Lung microvascular endothelial cell (primary cell): ENCODE measurements around the gene CTDP1. TPM values are rescaled to one million over a fixed set of nuclear protein-coding genes. Genes with fewer than 3 reads are reported as not detected.
"Not testable (repeated sequence)": the region's sequence is repeated elsewhere in the genome, so short reads cannot be mapped to it uniquely, and the experiment has no call there.

Experiments
- DNase-seq, 2 donors: peaks; one replicate each; pipeline versions ENCODE4 v3.0.0 to v3.0.0-alpha.2; 2010; ENCODE audit warnings: low read depth in 2 of 2
- total RNA-seq: library from RNA; depleted of rRNA; stranded (reverse); fragments of >200 nt; gene quantifications from 2 replicates; pipeline ENCODE4 v1.2.1, GENCODE V29; 2014

Gene CTDP1
- total RNA-seq, 1 donor from 2014 or later: 25.0 TPM

DNA sequence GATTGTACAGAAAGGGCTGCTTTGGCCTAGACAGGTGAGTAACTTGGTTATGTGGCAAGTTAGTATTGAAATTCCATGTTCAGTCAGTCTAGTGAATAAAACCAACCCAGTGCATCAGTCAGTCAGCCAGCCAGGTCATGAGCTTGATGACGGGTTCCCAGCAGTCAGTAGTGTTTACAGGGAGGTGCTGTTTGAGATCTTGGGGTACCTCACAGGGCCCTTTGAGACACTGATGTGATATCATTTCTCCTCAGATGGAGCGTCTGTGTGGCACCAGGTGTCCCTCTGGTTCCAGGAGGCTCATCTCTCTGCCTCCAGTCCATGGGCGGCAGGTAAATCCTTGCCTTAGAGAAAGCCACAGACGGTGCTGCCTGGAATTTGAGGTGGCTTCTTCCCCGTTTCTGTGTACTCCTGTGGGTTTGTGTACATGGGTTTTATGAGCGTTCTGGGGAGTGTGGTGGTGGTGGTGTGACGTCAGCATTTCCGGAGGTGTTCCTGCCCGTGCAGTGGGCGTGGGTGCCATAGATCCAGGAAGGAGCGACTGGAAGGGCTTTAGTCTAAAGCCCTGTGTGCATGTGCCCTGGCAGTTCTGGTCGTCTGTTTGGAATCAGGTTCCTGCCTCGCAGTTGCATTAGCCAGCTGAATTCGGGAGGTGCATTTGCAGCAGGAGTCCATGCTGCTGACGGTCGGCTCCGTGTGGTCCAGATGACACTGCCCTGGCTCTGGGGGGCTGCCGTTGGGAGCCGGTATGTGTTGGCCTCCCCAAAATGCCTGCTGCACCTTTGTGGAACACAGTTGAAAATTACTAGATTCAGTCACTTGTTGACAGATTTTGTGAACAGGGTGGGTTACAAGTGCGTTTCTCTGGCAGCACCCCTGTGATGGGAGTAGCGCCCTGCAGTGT lies 2.1 kb downstream of the CTDP1 start:
- peak; percentile 23 to 39 for DNase-seq

DNA sequence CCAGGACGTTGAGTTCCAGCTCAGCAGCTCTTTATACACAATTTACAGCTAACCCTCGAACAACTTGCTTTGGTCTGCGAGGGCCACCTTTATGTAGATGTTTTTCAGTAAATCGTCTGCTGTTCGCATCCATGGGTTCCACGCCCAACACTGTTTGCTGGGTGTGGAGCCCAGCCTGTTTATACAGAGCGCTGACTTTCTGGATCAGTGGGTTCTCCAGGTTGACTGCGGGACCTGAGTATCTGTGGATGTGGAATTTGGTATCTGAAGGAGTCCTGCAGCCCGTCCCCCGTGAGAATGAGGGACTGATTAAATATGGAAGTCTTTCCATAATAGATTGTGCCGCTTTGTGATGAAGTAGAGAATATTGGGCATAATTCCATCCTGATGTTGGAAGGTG lies 2.9 kb downstream of the CTDP1 start:
- no peak for DNase-seq

DNA sequence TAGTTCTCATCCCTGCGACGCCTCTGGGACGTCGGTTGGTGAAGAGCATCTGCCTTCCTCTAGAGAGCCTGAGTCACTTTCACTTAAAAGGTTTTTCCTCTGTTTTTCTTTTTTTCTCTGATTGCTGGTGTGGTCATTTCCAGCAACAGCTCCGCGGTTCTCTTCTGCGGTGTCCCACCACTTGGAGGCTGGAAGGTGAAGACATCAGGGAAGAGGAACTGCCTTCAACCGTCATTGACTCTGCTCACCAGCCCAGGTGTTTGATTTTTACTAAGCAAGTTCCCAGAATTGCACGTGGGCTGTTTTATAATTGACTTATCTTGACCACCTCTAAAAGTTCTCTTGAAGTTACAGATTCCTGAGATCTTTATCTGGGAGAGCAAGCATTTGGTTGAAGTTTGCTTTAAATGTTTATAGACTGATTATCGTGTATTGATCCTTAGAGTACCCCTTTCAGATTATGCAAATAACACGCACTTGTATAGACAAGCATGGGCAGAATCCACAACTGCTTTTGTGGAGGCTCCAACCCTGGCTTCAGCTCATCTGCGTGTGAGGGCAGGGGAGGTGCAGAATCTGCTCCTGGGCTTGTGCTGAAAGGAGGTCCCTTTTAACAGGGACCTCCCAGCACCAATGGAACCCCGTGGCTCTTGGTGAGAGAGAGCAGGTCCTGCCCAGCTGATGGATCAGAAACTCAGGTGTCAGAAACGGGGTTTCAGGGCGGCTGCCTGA lies 3.5 kb downstream of the CTDP1 start:
- DNase-seq: no peak

DNA sequence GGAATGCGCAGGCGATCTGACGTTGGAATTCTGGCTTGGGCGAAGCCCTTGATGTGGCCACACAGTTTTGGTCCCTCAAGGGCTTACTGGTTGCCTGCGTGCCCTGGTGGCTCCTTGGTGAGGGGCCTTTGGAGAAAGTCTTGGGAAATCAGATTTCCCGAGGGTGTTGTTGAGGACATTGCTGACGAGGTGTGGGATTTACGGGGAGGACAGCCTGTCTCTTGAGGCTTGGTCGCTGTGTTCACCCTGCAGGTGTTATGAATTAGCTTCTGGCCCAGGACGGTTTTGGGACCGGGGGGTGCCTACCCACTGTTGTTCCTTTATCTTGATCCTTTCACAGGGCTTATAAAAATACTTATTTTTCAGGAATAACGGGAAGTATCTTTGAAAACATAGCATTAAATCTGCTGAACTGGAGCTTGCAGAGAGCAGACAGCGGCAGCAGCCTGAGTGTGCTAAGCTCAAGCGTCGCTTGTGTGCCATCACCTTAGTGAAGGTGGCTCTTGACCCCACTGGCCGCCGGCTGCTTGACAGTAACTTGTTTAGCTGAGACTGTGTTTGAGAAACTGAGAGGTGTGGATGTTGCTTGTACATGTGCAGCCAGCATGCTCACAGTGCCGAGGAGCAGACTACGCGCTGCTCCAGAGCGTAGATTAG lies 4.2 kb downstream of the CTDP1 start:
- no peak for DNase-seq

DNA sequence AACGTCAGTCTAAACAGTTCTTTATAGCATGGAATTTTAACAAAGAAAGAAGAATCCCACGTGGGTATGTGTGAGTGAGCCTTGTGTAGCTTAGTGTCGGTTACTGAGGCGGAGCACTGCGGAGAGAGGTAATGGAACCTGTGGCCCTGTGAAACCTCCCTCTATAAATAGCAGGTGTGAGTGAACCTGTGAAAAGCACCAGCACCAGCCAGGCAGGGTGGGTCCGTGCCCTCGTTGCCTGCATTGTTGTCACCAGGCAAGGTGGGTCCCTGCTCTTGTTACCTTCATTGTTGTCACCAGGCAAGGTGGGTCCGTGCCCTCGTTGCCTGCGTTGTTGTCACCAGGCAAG lies 4.7 kb downstream of the CTDP1 start:
- DNase-seq: no peak

DNA sequence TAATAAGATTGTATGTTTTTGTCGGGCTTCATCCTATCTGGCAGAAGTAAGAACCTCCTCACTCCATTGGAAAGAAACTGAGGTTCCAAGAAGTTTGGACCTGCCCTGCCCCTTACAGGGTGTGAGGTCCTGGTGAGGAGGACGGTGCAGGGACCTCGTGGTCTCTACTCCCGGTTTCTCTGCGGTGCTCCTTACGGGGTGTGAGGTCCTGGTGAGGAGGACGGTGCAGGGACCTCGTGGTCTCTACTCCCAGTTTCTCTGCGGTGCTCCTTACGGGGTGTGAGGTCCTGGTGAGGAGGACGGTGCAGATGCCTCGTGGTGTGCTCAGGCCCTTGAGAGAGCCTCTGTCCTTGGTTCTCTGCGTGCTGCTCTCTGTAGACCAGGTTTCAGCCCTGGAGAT lies 5.2 kb downstream of the CTDP1 start:
- no peak for DNase-seq

DNA sequence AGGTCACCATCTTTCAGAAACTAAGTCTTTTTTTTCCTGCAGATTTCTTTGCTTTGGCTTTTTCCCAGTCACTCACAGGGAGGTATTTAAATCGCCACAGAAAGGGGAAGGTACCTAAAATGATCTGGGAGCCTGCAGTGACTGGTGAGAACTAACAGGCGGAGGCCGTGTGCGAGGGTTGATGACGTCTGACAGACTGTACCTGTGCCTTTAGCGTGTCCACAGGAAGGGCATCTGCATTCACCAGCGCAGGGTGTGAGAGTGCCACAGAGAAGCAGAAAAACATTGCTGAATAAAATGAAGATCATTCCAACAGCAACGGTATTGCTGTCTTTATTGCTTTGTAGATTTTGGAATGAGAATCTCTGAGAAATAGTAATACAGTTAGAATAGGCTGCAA lies 5.7 kb downstream of the CTDP1 start:
- no peak for DNase-seq

DNA sequence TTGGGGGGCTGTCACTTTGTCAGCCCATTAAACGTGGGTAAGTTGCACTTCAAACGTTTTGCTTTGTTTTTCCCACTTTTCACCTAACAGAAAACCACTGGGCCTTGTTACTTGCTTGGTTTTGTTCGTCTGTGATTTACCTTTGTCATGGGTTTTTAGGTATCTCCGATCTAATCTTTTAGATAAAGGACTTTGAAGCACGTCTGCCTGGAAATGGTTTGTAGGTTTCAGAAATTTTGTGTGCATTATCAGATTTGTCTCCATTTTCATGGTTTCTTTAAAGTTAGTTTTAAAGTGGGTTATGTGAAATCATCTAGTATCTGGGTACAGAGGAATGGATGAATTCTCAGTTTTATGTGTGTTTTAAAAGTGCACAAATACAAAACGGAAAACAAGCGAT lies 6.4 kb downstream of the CTDP1 start:
- DNase-seq: no peak

DNA sequence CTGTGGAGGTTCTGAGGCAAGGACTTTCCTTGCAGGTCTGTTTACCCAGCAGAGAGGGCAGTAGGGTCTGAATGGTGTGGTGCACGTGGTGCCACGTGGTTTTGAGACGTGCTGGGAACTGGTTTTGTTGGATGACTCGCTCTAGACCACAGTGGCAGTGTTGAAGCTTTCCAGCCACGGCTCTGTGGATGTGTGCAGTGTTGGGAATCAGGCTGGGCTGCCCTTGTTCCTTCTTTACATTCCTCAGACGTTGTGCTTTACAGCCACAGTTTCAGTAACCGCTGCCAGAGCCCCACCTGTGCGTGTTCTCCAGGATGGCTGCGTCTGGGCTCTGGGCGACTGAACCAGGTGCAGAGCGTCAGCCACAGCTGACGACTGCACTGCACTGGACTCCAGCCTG lies 8.2 kb downstream of the CTDP1 start:
- DNase-seq: no peak

DNA sequence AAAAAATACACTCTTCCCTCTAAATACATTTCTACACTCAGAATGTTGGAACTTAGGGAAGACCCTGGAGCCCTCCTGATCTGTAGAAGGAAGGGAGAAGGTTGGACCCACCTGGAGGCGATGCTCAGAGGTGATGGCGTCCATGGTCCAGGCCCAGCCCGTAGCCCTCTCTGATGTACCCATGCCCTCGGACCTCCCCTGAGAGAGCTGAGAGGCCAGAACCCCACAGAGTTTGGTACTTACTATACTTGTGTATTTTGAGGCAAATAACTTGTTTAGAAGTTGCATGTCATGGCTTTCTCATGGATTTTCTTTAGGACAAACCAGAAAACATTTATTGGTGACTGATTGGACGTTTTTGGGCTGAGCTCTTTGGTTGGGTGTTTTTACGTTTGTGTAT lies 10.5 kb downstream of the CTDP1 start:
- DNase-seq: no peak

DNA sequence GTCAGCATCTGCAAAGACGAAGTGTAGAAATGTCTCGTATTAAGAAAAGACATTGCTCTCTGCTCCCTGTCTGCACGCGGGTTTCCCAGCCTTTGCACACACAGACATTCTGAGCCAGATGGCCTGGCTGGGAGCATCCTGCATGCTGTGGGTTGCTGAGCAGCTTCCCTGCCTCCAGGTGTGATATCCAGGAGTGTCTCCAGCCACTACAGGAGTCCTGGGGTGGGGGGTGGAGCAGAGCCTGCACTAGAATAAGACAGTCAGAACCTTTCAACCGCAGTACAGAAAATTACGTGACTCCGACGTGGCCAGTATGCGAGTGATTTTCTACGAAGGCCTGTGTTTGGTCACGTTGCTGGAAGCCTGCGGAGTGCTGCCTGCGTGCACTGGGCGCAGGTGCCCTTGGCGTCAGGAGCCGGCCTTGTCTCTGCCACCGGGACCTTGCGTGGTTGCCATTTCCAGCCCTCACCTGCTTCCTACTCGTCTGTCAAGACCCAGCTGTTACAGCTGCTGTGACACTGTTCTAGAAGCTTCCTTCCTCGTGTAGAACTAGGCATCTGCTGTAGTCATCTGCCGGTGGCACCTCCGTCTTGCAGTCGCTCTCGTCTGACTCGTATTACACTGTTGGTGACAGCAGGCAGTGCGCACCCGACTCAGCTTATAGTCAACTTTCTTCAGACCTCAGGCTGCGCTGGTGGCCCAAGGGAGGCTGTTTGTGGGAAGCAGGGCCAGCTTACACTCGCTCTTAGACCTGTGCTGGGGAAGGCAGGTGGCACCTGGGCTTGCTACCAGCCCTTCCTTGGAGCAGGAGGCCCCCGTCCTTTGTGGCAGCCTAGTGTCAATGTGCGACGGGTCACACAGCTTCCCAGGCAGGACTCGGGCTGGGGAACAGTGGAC lies 11.2 kb downstream of the CTDP1 start:
- no peak for DNase-seq

DNA sequence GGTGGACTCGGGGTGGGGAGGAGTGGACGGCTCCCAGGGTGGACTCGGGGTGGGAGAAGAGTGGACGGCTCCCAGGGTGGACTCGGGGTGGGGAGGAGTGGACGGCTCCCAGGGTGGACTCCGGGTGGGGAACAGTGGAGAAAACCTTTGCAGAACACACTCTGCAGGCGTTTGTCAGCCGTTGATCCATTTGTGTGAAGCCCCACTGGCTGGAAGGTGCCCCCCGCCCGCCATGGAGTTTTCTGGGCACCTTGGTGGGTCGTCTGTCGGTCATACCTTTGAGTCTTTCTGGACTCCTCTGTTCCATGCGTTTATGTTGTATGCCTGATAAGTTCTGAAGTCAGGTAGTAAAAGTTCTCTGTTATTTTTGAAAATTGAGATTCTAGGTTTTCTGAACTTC lies 12.5 kb downstream of the CTDP1 start:
- no peak for DNase-seq

DNA sequence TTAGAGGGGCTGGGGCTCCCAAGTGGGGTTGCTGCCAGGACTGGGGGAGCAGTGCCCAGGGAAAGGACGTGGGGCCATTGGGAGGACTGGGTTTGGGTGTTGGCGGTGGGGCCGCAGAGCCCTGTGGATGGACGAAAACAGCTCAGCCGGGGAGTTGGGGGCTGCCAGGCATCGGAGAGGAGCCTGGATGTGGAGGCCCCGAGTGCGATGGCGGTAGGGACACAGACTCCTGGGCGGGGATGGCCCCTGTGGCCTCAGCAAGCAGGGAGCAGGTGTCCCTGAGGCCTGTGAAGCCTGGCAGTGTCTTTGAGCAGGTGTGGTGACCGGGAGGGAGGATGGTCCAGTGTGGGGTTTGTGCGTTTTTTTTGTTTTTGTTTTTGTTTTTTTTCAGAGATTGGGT lies 13.3 kb downstream of the CTDP1 start:
- no peak for DNase-seq

DNA sequence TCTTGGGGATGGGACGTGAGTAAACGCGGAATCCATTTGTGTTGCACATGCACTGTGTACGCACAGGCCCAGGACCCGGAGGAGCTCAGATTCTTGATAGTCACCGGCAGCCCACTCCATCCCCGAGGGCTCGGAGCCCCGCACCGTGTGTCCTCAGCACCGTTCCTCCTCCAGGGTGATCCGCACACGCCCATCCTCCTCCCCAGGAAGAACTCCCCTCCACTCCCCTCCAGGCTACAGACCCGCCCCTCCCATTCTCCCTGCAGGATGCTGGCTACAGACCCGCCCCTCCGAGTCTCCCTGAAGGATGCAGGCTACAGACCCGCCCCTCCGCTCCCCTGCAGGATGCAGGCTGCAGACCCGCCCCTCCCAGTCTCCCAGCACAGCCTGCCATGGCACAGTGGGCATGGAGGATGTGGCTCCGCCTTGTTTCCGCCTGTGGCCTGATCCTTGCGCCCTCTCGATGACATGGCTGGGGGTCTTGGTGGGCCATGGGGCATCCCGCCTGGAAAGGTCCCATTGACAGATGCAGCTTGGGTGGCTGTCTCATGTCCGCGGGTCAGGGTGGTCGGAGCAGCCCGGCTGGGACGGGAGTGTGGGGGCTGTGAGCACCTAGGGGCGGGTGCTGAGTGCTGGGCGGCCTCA lies 14.1 kb downstream of the CTDP1 start:
- DNase-seq: no peak

DNA sequence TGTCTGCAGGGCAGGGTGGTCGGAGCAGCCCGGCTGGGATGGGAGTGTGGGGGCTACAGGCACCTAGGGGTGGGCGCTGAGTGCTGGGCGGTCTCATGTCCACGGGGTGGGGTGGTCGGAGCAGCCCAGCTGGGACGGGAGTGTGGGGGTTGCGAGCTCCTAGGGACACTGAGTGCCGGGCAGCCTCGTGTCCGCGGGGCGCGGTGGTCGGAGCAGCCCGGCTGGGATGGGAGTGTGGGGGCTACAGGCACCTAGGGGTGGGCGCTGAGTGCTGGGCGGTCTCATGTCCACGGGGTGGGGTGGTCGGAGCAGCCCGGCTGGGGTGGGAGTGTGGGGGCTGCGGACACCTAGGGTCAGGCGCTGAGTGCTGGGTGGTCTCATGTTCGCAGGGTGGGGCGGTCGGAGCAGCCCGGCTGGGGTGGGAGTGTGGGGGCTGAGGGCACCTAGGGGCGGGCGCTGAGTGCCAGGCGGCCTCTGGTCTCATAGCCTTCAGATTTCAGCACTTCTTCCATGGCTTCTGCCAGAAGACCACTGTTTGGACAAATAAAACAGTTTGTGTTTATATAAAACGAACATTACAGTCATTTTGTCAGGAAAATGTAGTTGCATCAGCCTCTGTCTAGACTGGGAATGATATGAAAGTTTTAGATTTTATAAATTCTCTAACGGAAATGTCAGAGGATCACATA lies 14.7 kb downstream of the CTDP1 start:
- DNase-seq: not testable (repeated sequence)

DNA sequence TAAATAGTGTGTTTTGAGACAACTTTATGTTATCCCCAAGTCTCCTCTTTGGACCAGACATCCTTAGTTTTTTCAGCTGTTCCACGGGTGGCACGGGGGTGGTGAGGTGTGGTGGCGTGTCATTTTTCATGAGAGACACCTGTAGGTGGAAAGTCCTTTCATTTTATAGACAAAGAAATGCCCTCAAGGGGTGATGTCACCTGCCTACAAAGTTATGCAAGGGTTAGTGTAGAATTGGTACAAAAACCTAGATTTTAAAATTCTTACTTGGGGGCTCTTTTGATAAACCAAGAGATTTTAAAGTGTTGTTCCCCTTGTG lies 15.3 kb downstream of the CTDP1 start:
- no peak for DNase-seq

DNA sequence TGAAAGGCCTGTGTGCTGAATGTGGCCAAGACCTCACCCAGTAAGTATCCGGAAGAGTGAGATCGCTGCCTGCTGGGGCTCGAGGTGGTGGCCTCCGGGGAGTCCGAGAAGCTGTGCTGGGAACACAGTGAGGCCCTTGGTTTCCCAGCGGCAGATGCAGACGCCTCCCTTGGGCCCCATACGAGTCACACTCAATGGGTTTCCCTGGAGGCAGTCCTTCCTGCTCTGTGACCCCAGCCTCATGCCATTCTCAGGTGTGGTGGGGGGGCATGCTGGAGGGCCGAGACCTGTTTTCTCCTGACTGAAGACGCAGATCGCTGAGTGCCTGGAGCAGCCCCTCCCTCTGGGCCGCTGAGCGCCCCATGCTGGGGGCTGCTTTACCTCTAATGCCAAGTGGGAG lies 15.7 kb downstream of the CTDP1 start:
- no peak for DNase-seq

DNA sequence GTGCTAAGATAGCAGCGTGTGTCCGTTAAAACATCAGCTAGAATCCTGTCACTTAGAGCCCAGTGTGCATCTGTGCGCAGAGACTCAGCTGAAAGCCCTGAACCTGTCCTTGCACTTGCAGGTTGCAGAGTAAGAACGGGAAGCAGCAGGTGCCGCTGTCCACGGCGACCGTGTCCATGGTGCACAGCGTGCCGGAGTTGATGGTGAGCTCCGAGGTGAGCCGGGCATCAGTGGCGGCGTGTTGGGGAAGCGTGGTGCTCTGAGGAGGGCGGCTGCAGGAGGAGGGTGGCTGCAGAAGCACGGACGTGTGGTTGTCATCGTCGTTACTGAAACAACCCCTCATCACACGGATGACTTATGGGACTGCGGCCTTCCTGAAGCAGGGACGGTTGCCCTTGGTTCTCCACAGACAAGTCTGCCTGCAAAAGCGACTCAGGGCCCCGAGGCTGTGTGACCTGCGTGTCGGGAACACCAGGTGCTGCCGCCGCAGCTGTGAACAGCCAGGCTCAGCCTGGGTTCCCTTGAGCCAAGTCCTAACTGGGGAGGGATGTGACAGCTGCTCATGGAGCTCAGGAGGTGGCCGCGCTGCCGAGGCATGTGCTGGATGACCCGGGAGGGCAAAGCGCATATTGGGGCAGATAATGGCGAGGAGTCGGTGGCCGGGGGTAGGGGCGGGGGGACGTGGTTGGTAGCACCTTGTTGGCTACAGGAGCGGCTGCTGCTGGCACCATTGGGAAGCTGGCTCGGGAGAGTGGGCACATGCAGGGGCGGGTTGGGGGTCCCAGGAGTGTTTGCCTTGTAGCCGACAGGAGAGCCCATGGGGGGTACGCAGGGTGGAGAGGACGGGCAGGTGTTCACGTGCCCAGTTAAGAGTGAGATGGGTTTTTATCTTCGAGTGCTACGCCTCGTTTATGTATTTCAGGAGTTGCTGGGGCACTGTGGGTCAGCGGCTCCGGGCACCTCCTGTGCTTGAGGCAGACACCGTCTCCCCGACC lies 16.6 kb downstream of the CTDP1 start:
- DNase-seq: no peak

DNA sequence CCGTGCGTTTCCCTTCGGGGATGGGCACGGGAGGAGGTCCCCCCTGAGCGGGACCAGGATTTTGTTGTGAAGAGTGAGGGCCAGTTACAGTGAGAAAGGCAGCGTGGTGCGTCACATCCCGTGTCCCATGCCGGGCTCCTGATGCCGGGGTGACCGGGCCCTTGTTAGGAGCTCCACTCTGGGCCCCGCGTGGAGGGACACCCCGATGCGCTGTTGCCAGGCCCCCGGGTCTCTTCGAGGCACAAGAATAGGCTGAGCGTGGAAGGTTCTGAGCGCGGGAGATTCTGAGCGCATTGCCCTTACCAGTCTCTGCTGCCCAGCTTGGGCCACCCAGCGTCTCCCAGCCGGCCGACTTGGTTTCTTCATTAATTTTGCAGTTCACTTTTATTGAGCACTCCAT lies 17.6 kb downstream of the CTDP1 start:
- no peak for DNase-seq
